ENCODE measurements around the gene NRXN2.
"Not testable (repeated sequence)": the region's sequence is repeated elsewhere in the genome, so short reads cannot be mapped to it uniquely, and the experiment has no call there.

The NRXN2 gene

DNA sequence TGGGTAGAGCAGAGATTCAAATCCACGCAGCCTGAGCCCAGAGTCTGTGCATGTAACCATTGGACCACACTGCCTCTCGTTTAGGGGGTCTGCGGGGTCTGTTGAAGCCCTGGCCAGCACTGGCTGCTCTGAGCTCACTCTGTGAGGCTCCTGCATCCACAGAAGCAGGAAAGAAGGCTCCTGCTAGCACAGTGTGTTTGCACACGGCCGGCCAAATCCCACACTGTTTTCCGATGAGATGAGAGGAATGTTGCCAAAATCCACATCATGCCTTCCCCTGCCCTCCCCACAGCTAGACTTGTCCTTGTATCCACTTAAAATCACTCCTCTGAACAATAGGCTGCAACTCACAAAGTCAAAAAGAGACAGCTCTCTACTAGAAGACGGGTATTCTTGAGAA is 142.6 kb downstream of the NRXN2 start:
- DNase-seq: no peak

GRCh38 chr11:64577202-64577601 is 145.8 kb downstream of the NRXN2 start:
- no peak for DNase-seq

- DNase-seq: no peak
Measured at GRCh38 chr11:64572143-64572542, 150.9 kb downstream of the NRXN2 start.

DNA sequence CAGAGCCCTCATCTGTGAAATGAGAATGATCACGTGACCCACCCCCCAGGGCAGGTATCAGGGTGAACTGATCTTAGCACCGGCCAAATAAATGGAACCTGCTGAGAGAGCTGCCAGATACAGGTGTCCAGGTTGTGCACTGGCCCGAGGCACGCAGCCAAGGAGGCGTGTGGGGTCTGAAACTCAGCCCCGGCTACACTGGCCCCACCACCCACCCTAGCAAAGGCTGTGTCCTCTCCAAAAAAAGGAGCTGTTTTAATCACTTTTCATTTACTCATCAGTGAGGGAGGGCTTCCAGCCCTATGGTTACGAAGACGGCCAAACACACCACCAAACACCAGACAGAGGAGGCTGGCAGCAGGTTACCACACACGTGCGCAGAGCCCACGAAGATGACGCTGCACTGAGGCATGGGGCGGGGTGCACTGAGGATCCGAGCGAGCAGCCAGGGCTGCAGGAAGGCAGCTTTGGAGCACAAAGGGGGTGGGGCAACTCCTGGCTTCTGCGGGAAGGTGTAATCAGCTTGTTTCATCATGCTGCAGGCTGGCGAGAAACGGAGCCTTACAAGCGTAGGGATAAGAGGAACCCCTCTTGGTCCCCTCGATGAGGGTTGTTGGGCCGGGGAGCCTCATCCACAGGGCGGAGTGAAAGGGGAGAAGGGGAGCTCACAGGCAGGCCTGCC is 151.4 kb downstream of the NRXN2 start:
- no peak for DNase-seq

DNA sequence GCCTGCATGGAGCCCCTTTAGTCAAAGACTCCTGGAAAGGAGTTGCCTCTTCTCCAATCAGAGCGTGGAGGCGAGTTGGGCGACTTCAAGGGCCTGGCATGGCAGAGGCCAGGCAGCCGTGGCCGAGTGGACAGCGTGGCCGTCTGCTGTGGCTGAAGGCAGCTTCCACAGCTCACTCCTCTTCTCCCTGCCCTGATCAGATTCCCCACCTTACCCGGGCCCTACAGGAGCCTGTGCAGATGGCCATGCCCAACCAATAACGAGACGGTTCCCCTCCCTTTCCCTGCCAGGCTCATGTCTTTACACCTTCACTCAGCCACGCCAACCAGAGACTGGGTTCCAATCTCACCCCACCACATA is 152.0 kb downstream of the NRXN2 start:
- DNase-seq: no peak

- no peak for DNase-seq
Measured at GRCh38 chr11:64570341-64570740, 152.7 kb downstream of the NRXN2 start.

GRCh38 chr11:64569300-64569970 is 153.6 kb downstream of the NRXN2 start:
- no peak for DNase-seq

GRCh38 chr11:64568584-64569140 is 154.3 kb downstream of the NRXN2 start:
- DNase-seq: no peak

DNA sequence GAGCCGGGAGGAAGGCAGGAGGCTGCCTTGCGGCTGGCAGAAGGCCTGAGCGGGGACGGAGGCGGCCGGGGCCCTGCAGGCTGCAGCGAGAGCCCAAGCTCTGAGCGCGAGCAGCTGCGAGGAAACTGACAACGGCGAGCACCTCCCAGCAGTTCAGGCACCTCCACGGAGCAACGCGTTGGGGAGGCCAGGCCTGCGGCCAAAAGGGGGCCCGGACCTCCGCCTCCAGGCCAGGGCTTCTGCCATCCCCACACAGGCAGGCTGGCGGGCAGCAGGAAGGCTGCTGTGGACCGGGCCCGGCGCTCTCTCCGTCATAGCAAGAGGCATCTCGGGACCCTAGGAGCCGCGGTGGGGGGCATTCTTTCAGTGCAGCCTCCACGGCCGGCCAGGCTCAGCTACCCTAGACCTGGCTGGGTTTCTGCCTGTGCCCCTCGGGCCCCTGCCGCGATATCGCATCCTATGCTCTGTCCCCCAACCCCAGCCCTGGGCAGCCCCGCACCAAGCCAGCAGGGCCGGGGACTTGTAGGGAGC is 154.9 kb downstream of the NRXN2 start:
- DNase-seq: no peak

GRCh38 chr11:64566915-64567891 is 155.8 kb downstream of the NRXN2 start:
- DNase-seq: no peak

DNA sequence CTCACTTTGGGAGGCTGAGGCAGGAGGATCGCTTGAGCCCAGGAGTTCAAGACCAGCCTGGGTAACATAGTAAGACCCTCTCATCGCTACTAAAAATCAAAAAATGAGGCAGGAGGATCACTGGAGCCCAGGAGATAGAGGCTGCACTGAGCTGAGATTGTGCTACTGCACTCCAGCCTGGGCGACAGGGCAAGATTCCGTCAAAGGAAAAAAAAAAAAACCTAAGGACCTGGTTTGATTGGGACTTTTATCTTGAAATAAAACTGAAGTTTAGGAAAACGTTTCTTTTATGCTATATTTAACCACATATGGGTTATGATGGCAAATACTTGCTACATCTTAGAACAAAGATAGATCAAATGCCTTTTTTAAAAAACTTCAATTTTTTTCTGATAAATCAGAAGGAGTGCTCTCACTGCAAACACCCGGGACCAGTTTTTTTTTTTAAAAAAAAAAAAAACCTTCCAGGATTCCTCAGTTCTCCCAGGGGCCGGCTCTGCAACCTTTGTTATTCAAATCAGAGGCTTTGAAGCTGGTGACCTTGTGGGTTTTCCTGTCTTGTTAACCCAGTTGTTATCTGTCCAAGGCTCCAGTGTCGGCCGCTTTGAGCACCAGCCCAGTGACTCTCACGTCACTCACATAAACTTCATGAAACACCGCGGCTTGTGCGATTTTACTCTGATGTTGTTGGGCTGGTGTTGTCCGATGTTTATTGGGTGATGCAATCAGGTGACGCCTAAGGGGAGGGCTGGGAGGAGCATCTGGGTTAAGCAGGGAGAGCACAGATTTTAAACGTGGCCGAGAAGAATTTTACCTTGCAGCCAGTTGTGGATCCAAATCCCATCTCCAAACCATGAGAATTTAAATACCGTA is 156.7 kb downstream of the NRXN2 start:
- no peak for DNase-seq

DNA sequence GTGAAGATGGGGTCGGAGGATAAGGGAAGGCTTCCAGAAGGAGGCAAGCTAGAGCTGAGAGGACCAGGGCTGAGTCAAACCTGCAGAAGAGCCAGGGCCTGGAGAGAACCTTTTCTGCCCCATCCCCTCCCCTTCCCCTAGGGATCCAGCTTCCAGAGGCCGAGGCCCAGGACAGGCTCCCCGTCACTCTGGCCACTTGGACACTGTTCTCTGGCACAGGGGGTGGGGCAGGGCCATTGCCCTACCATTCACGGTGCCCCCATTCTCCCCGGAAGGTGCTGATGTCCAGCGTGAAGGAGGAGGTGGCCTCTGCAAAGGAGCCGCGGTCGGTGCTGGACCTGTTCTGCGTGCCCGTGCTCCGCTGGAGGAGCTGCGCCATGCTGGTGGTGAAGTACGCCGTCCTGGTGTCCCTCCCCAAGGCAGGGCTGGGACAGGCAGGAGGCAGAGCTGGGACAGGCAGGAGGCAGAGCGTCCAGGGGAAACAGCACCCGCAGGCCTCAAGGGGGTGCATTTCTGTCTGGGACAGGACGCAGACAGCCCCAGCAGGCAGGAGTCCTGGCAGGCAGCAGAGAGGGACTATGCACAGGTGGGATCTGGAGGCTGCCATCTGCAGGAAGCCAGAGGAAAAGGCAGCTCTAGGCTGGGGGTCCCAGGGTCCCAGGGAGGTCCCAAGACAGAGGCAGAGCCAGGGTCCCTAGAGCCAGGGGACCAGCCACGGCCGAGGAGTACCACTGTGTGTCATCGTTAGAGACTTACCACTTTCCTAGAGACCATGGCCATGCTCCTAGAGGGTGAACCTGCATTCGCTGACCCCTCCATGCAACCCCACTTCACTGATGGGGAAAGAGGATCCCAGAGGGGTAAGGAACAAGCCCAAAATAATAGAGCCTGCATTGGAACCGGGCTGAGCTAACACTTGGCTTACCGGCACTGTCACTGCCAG is 157.8 kb downstream of the NRXN2 start:
- DNase-seq: no peak

GRCh38 chr11:64564419-64564818 is 158.6 kb downstream of the NRXN2 start:
- no peak for DNase-seq

DNA sequence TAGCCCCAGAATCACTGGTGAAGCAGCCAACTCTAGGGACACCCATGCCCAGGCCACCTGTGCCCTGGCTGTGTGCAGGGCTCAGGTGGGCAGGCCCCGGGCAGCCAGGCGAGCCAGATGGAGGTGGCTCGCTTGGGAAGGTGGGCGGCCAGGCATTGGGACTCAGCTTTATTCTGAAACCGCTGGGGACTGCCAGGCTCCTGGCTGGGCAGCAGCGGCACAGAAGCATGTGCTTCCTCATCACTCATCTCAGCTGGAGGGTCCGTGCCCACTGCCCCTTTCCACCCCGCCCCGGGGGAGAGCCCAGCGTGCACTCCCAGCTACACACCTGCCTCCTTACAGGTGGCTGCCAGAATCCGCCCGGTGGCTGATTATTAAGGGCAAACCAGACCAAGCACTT is 159.0 kb downstream of the NRXN2 start:
- DNase-seq: no peak

- DNase-seq: no peak
Measured at GRCh38 chr11:64562723-64563351, 160.2 kb downstream of the NRXN2 start.

DNA sequence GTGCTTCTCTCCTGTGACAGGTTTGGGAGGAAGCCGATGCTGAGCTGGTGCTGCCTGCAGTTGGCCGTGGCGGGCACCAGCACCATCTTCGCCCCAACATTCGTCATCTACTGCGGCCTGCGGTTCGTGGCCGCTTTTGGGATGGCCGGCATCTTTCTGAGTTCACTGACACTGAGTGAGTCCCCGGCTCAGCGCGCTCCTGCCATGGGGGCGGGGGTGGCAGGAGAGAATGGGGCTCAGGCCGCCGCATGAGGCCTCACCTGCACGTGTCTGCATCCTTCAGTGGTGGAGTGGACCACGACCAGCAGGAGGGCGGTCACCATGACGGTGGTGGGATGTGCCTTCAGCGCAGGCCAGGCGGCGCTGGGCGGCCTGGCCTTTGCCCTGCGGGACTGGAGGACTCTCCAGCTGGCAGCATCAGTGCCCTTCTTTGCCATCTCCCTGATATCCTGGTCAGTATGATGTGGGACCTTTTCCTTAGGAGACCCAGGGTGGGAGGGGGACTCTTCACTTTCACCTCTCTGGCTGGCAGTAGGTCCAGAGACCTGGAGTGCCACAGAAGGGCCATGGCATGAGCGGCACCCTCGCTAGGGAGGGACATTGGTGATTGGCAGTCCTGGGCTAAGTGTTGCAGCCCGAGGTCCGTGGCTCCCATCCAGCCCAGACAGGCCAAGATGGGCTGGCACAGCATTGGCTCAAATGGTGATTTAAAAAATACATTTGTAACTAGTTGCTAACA is 160.8 kb downstream of the NRXN2 start:
- DNase-seq: no peak

DNA sequence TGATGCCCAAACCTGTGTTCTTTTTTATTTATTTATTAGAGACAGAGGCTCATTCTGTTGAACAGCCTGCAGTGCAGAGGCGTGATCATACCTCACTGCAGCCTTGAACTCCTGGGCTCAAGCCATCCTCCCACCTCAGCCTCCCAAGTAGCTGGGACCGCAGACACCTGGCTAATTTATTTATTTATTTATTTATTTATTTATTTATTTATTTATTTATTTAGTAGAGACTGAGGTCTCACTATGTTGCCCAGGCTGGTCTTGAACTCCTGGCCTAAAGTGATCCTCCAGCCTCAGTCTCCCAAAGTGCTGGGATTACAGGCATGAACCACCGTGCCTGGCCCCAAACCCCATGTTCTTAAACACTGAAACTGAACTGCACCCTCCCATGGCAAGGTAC is 161.6 kb downstream of the NRXN2 start:
- DNase-seq: not testable (repeated sequence)

DNA sequence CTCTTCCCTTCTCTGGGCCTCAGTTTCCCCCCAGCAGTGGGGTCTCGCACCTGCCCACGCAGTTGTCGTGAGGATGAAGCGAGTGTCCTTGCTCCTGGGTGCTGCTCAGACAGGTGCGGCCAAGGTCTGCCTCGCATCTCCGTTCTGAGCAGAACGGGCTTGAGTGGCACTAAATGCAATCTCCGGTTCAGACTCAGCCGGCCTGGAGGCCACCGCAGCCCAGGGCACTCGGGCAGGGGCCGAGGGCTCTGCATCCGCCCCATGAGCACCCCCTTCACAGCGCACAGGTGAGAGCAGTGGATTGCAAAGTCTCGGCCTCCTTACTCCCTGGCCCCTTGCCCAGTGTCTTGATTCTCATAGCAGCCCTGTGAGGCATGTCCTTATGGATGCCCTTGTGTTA is 162.1 kb downstream of the NRXN2 start:
- no peak for DNase-seq

GRCh38 chr11:64560139-64560771 is 162.7 kb downstream of the NRXN2 start:
- DNase-seq: no peak
